Mesendoderm (in vitro differentiated cells): ENCODE data around the gene ELOVL4. TPM values are rescaled to one million over a fixed set of nuclear protein-coding genes. Genes with fewer than 3 reads are reported as not detected.

ENCODE experiments used
- DNase-seq: peaks from one replicate; pipeline ENCODE4 v3.0.0; 2013
- H2AK5ac ChIP-seq: 2 replicates; pipeline ENCODE4 v1.6.1; 2013; ENCODE audit warnings: low read length, inconsistent platforms
- H2BK120ac ChIP-seq: 2 replicates; pipeline ENCODE4 v1.6.1; 2013; ENCODE audit warnings: low read depth, mild to moderate bottlenecking, low read length, moderate library complexity, mixed read lengths
- H2BK15ac ChIP-seq: replicated peaks from 2 replicates; pipeline ENCODE4 v1.6.1; 2013; ENCODE audit warnings: low read depth, mild to moderate bottlenecking, moderate library complexity
- H2BK5ac ChIP-seq: 2 replicates; pipeline ENCODE4 v1.6.1; 2013; ENCODE audit warnings: low read length, inconsistent platforms
- H3K18ac ChIP-seq: 2 replicates; pipeline ENCODE4 v1.6.1; 2013; ENCODE audit warnings: mild to moderate bottlenecking, low read length, mixed read lengths
- H3K23ac ChIP-seq: one replicate; pipeline ENCODE4 v1.6.1; 2013; ENCODE audit warnings: low read length
- H3K27ac ChIP-seq: 2 replicates; pipeline ENCODE4 v1.5.1; 2013; ENCODE audit warnings: low read depth, mild to moderate bottlenecking, inconsistent platforms, low read length, moderate library complexity
- H3K27me3 ChIP-seq: 2 replicates; pipeline ENCODE4 v1.6.1; 2013; ENCODE audit warnings: low read length, control low read depth, mild to moderate bottlenecking, inconsistent platforms; ENCODE audit not compliant: insufficient read depth, poor library complexity
- H3K36me3 ChIP-seq: 2 replicates; pipeline ENCODE4 v1.6.1; 2013; ENCODE audit warnings: low read length, inconsistent platforms; ENCODE audit not compliant: control insufficient read depth, insufficient read depth
- H3K4ac ChIP-seq: one replicate; pipeline ENCODE4 v1.6.1; 2013; ENCODE audit warnings: low read depth, mild to moderate bottlenecking, low read length, moderate library complexity
- H3K4me1 ChIP-seq: 2 replicates; pipeline ENCODE4 v1.6.1; 2013; ENCODE audit warnings: low read depth, low read length, inconsistent platforms; ENCODE audit not compliant: control insufficient read depth
- H3K4me2 ChIP-seq: 2 replicates; pipeline ENCODE4 v1.6.1; 2013; ENCODE audit warnings: low read length
- H3K4me3 ChIP-seq: 2 replicates; pipeline ENCODE4 v1.5.1; 2013; ENCODE audit warnings: mild to moderate bottlenecking, low read length
- H3K56ac ChIP-seq: one replicate; pipeline ENCODE4 v1.6.1; 2013; ENCODE audit warnings: low read length
- H3K79me1 ChIP-seq: 2 replicates; pipeline ENCODE4 v1.6.1; 2013; ENCODE audit warnings: low read length, inconsistent platforms
- H3K79me2 ChIP-seq: 2 replicates; pipeline ENCODE4 v1.6.1; 2013; ENCODE audit warnings: mild to moderate bottlenecking, low read length; ENCODE audit not compliant: control insufficient read depth, insufficient read depth
- H3K9ac ChIP-seq: 2 replicates; pipeline ENCODE4 v1.6.1; 2013; ENCODE audit warnings: low read length, inconsistent platforms
- H4K5ac ChIP-seq: one replicate; pipeline ENCODE4 v1.6.1; 2013; ENCODE audit warnings: low read length
- H4K8ac ChIP-seq: one replicate; pipeline ENCODE4 v1.6.1; 2013; ENCODE audit warnings: low read depth, mild to moderate bottlenecking, control low read depth, low read length, moderate library complexity
- WGBS: extraction: QIAGEN DNeasy Blood & Tissue Kit; methylation state at CpG from one replicate; pipeline ENCODE4 v1.1.7; 2013; ENCODE audit warnings: low lambda C conversion rate, missing lambda C conversion rate; ENCODE audit not compliant: insufficient coverage; ENCODE audit errors: extremely low coverage; 5-methylcytosine and 5-hydroxymethylcytosine counted together
- polyA plus RNA-seq, 2 experiments: library from polyadenylated mRNA; stranded (reverse); fragments of 200-250 nt; gene quantifications; one replicate each; pipeline ENCODE4 v1.2.3, GENCODE V29; 2013

The ELOVL4 gene
- polyA plus RNA-seq (2013, experiment 1 of 2): 4.4 TPM
- polyA plus RNA-seq (2013, experiment 2 of 2): 4.7 TPM

DNA sequence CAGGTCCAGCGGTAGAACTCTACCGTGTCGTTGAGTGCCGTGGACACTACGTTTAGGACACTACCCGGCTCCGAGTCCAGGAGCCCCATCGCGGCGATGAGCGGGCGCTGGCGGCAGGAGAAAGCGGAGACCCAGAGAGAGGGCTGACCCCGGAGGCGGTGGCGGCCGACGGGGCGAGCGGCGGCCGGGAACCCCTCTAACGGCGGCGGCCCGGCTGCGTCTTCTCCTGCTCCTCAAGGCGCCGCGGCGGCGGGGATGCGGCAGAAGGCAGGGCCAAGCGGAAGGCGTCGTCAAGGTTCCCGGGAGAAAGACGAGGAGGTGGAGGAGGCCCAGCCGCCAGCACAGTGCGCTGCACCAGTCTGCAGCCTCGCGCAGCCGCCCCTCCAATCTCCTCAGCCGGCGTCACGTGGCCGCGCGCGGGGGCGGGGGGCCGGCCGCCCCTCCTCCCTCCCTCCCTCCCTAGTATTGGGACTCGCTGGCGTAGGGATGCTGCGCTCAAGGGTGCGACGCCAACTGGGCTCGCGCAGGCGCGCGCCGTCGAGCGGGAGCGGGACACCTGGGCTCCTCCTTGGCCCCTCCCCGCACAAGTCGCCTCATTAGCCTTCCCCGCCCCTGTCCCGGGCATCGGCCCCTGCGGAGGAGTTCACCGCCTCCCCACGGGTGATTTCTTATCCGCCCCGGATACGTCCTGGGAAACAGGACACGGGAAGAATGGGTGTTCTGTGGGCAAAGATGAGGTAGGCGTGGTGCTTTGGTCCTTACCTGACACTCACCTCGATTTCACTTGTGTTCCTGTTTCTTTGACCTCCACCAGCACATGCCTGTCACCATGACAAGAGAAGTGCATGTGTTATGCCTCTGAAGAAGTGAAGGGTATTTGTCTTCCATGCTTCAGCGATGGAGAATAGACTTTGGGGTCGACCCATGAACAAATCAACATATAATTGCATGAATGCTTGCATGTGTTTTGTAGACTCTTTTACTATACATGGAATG is at the start of gene ELOVL4:
TSS of gene ELOVL4 (minus strand) at position 363 of the 996 bp plus-strand sequence. CDS start at position 89, 274 bp downstream.
- peaks cover 6% of the 10 kb centered on the region for H3K4me1 ChIP-seq
- H3K79me2 ChIP-seq: no peaks in the 10 kb centered on the region
- peak within 1 kb of the TSS; percentile 64 for H4K5ac ChIP-seq
- H3K79me1 ChIP-seq: no peaks in the 10 kb centered on the region
- H2BK15ac ChIP-seq: no peak within 1 kb of the TSS
- H3K27me3 ChIP-seq: no peaks in the 10 kb centered on the region
- peak within 1 kb of the TSS; percentile 81 for H3K56ac ChIP-seq
- H3K4me2 ChIP-seq: peak within 1 kb of the TSS; percentile 86
- DNase-seq: peak; percentile 91
- WGBS: no CpG with 5 or more reads among the region's 84 CpGs
- no peak within 1 kb of the TSS for H3K18ac ChIP-seq
- no peak within 1 kb of the TSS for H2BK5ac ChIP-seq
- H4K8ac ChIP-seq: no peak within 1 kb of the TSS
- H2AK5ac ChIP-seq: no peak within 1 kb of the TSS
- peak within 1 kb of the TSS; percentile 47 for H3K4me3 ChIP-seq
- H3K23ac ChIP-seq: no peak within 1 kb of the TSS
- H3K9ac ChIP-seq: peak within 1 kb of the TSS; percentile 62
- H3K4ac ChIP-seq: no peak within 1 kb of the TSS
- H3K27ac ChIP-seq: no peak within 1 kb of the TSS
- H2BK120ac ChIP-seq: no peak within 1 kb of the TSS
- no peaks in the 10 kb centered on the region for H3K36me3 ChIP-seq

DNA sequence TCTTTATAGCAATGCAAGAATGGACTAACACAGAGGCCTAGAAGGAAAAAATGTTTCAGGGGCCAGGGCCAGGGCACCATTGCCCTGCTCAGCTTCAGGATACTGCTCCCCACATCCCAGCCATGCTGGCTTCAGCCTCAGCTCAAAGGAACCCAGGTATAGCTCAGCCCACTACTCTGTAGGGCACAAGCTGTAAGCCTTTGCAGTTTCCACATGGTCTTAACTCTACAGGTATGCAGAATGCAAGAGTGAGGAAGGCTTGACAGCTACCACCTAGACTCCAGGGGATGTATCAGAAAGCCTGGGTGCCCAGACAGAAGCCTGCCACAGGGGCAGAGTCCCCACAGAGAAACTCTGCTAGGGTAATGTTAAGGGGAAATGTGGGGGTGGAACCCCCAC is 46.6 kb upstream of the ELOVL4 start:
- no peak for DNase-seq
- no peak overlapping the region for H2BK5ac ChIP-seq

DNA sequence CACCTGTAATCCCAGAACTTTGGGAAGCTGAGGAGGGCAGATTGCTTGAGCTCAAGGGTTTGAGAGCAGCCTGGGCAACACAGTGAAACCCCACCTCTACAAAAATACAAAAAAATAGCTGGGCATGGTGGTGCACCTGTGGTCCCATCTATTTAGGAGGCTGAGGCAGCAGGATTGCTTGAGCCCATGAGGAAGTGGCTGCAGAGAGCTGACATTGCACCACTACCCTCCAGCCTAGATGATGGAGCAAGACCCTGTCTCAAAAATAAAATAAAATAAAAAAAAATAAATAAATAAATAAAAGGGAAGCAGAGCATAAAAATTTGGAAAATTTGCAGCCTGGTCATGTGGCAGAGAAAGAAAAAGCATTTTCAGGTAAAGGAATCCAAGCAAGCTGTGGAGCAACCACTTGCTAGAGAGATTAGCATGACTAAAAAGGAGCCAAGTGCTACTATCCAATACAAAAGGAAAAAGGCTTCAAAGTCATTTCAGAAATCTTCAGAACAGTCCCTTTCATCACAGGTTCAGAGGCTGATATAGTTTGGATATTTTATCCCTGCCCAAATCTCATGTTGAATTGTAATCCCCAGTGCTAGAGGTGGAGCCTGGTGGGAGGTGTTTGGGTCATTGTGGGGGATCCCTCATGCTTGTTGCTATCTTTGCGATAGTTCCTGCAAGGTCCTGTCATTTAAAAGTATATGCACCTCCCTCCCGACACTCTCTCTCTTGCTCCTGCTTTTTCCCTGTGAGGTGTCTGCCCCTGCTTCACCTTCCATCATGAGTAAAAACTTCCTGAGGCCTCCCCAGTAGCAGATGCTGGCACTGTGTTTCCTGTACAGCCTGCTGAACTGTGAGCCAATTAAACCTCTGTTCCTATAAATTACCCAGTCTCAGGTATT is 45.9 kb upstream of the ELOVL4 start:
- Histone ChIP-seq H3K56ac (no peak overlapping the region), H3K4ac (no peak overlapping the region), H3K4me1 (no peaks in the 10 kb centered on the region), H2BK5ac (no peak overlapping the region), H3K18ac (no peak overlapping the region), H2BK120ac (no peak overlapping the region), H4K5ac (no peak overlapping the region), H4K8ac (no peak overlapping the region), H3K4me3 (no peak overlapping the region), H3K79me2 (no peaks in the 10 kb centered on the region), H3K36me3 (no peaks in the 10 kb centered on the region), H2AK5ac (no peak overlapping the region), H3K79me1 (no peaks in the 10 kb centered on the region), H2BK15ac (no peak overlapping the region), H3K23ac (no peak overlapping the region), H3K4me2 (no peak overlapping the region), H3K9ac (no peak overlapping the region), H3K27ac (no peak overlapping the region), H3K27me3 (no peaks in the 10 kb centered on the region)
- no peak for DNase-seq
- no CpG with 5 or more reads among the region's 2 CpGs for WGBS

More for the DNA sequence above, 46.6 kb upstream of the ELOVL4 start:
- Histone ChIP-seq H4K5ac (no peak overlapping the region), H3K9ac (no peak overlapping the region), H3K18ac (no peak overlapping the region), H3K4ac (no peak overlapping the region), H4K8ac (no peak overlapping the region), H3K4me3 (no peak overlapping the region), H2BK120ac (no peak overlapping the region), H2BK15ac (no peak overlapping the region), H3K4me2 (no peak overlapping the region), H3K4me1 (no peaks in the 10 kb centered on the region), H3K79me1 (no peaks in the 10 kb centered on the region), H3K27ac (no peak overlapping the region), H3K23ac (no peak overlapping the region), H3K27me3 (no peaks in the 10 kb centered on the region), H3K36me3 (no peaks in the 10 kb centered on the region), H3K79me2 (no peaks in the 10 kb centered on the region), H3K56ac (no peak overlapping the region), H2AK5ac (no peak overlapping the region)

DNA sequence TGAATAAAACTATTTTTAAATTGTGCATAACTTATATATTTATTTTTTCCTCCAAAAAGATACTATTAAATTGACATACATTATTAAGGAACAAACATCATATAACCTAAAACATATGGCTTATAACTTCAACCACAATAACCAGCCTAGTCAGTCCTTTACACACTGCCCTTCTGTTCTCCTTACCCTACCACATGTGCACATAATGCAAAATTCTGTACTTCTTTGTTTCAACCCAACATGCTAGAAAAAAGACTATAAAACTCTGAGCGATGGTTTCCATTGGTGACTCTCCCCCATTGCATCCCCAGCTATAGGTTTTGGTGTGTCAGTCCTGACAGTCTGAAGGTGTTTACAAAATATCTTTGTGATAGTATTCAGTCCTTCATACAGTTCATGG is 42.3 kb upstream of the ELOVL4 start:
- no peak overlapping the region for H3K27ac ChIP-seq
- H3K4me2 ChIP-seq: no peak overlapping the region
- no peak overlapping the region for H3K4ac ChIP-seq
- H4K8ac ChIP-seq: no peak overlapping the region
- H3K79me1 ChIP-seq: no peaks in the 10 kb centered on the region
- no peaks in the 10 kb centered on the region for H3K79me2 ChIP-seq
- no peak overlapping the region for H2BK5ac ChIP-seq
- DNase-seq: no peak
- H2AK5ac ChIP-seq: no peak overlapping the region
- H3K18ac ChIP-seq: no peak overlapping the region
- no peaks in the 10 kb centered on the region for H3K4me1 ChIP-seq
- H2BK15ac ChIP-seq: no peak overlapping the region
- H3K56ac ChIP-seq: no peak overlapping the region
- no peak overlapping the region for H4K5ac ChIP-seq
- no peaks in the 10 kb centered on the region for H3K36me3 ChIP-seq
- H3K23ac ChIP-seq: no peak overlapping the region
- H3K27me3 ChIP-seq: no peaks in the 10 kb centered on the region
- no peak overlapping the region for H3K4me3 ChIP-seq
- H3K9ac ChIP-seq: no peak overlapping the region
- no CpG with 5 or more reads among the region's 1 CpG for WGBS
- H2BK120ac ChIP-seq: no peak overlapping the region

DNA sequence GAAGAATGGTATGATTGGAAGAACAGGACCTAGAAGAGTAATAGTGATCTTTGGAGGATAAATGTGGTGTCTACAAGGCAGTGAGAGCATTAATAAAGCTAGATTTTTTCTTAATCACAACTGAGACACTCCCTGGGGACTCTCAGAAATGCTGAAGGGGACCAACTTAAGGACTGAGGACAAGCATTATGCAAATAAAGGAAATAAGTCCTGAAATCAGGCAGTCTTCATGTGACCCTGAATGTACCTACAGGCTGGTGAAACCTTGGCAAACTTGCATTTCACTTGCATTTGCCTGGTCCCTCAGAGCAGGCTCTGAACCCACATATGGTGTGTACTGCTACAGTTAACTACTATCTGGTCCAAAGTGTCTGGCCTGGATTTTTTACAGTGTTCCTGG is 37.8 kb upstream of the ELOVL4 start:
- no peak overlapping the region for H2BK120ac ChIP-seq
- H3K9ac ChIP-seq: no peak overlapping the region
- no peak overlapping the region for H2BK5ac ChIP-seq
- H4K5ac ChIP-seq: no peak overlapping the region
- H3K23ac ChIP-seq: no peak overlapping the region
- H3K4me1 ChIP-seq: no peaks in the 10 kb centered on the region
- no peak overlapping the region for H3K56ac ChIP-seq
- DNase-seq: no peak
- no peak overlapping the region for H3K27ac ChIP-seq
- H2AK5ac ChIP-seq: no peak overlapping the region
- no peaks in the 10 kb centered on the region for H3K79me1 ChIP-seq
- no peaks in the 10 kb centered on the region for H3K27me3 ChIP-seq
- no peak overlapping the region for H4K8ac ChIP-seq
- H3K4ac ChIP-seq: no peak overlapping the region
- no peak overlapping the region for H2BK15ac ChIP-seq
- H3K4me2 ChIP-seq: no peak overlapping the region
- H3K36me3 ChIP-seq: no peaks in the 10 kb centered on the region
- H3K18ac ChIP-seq: no peak overlapping the region
- no peaks in the 10 kb centered on the region for H3K79me2 ChIP-seq
- no peak overlapping the region for H3K4me3 ChIP-seq
